Measurements from ENCODE around the gene SCMH1. TPM values are rescaled to one million over a fixed set of nuclear protein-coding genes. Genes with fewer than 3 reads are reported as not detected.

Gene SCMH1
- total RNA-seq, 1 experiment from 2014 or later, result 42.7 TPM

- Histone ChIP-seq H3K4me3 (ENCODE audit: low read depth in 2 of 2, low read length in 2 of 2) (no peak overlapping the region), H3K4me1 (ENCODE audit: control insufficient read depth, insufficient read depth, low read length) (peaks cover 35% of the 10 kb centered on the region), H3K27me3 (ENCODE audit: control insufficient read depth, insufficient read depth, low read length) (no peaks in the 10 kb centered on the region), H3K36me3 (ENCODE audit: control insufficient read depth, insufficient read depth, low read length) (0 out of 2 replicates have a peak, but pooled peaks cover 4% of the 10 kb centered on the region), H3K9me3 (ENCODE audit: control insufficient read depth, insufficient read depth, low read depth, low read length) (no peaks in the 10 kb centered on the region), H3K27ac (ENCODE audit: low read length) (no peak overlapping the region)
- TF ChIP-seq TCF7L2 (IDR thresholded peaks at IDR 0.05; ENCODE audit: low read depth, low read length), result no peak
- TF ChIP-seq CTCF (IDR thresholded peaks at IDR 0.05), result no peak
- TF ChIP-seq POLR2AphosphoS5 (IDR thresholded peaks at IDR 0.05; ENCODE audit: low read depth, low read length), result no peak; the same call in none of the 2 replicates
- no peak for TF ChIP-seq REST (IDR thresholded peaks at IDR 0.05; ENCODE audit: insufficient read depth in 1 of 2, low read depth in 2 of 2, low read length in 1 of 2)
- no peak for TF ChIP-seq SIN3A (IDR thresholded peaks at IDR 0.05; ENCODE audit: borderline replicate concordance, insufficient read depth, low read depth, low read length)
- intact Hi-C loops (cut with micrococcal nuclease; ENCODE audit: unreplicated experiment), result no loop called here
- in situ Hi-C loops (cut with HindIII; ENCODE audit: low pct_unique_long_range_greater_than_20kb, low sequenced_read_pairs), result no loop called here
- BruUV-seq (replicated peaks), result no TSS peak
- ChIA-PET POLR2A (no interaction called here), CTCF (no interaction called here)
- no peak for DNase-seq (ENCODE audit: low read depth, low spot score)
- ATAC-seq, result no peak
Measured at GRCh38 chr1:41018018-41018410, 224.1 kb downstream of the SCMH1 start.

- ChIA-PET CTCF (no interaction called here), POLR2A (no interaction called here)
- Histone ChIP-seq H3K27me3 (ENCODE audit: control insufficient read depth, insufficient read depth, low read length) (no peaks in the 10 kb centered on the region), H3K36me3 (ENCODE audit: control insufficient read depth, insufficient read depth, low read length) (peaks cover 8% of the 10 kb centered on the region; the same call in 1 of the 2 replicates), H3K4me3 (ENCODE audit: low read depth in 2 of 2, low read length in 2 of 2) (no peak overlapping the region), H3K4me1 (ENCODE audit: control insufficient read depth, insufficient read depth, low read length) (peaks cover 35% of the 10 kb centered on the region), H3K9me3 (ENCODE audit: control insufficient read depth, insufficient read depth, low read depth, low read length) (no peaks in the 10 kb centered on the region), H3K27ac (ENCODE audit: low read length) (no peak overlapping the region)
- intact Hi-C loops (cut with micrococcal nuclease; ENCODE audit: unreplicated experiment), result no loop called here
- no TSS peak for BruUV-seq (replicated peaks)
- no peak for TF ChIP-seq REST (IDR thresholded peaks at IDR 0.05; ENCODE audit: insufficient read depth in 1 of 2, low read depth in 2 of 2, low read length in 1 of 2)
- no peak for TF ChIP-seq CTCF (IDR thresholded peaks at IDR 0.05)
- TF ChIP-seq POLR2AphosphoS5 (IDR thresholded peaks at IDR 0.05; ENCODE audit: low read depth, low read length), result no peak
- TF ChIP-seq TCF7L2 (IDR thresholded peaks at IDR 0.05; ENCODE audit: low read depth, low read length), result no peak
- TF ChIP-seq SIN3A (IDR thresholded peaks at IDR 0.05; ENCODE audit: borderline replicate concordance, insufficient read depth, low read depth, low read length), result no peak
- ATAC-seq (no peak), DNase-seq (ENCODE audit: low read depth, low spot score) (no peak)
- in situ Hi-C loops (cut with HindIII; ENCODE audit: low pct_unique_long_range_greater_than_20kb, low sequenced_read_pairs), result no loop called here
Measured at GRCh38 chr1:41017141-41018017, 224.7 kb downstream of the SCMH1 start.

All from Panc1 (cell line).